Measurements from ENCODE around the gene KRT86.

Gene KRT86

DNA sequence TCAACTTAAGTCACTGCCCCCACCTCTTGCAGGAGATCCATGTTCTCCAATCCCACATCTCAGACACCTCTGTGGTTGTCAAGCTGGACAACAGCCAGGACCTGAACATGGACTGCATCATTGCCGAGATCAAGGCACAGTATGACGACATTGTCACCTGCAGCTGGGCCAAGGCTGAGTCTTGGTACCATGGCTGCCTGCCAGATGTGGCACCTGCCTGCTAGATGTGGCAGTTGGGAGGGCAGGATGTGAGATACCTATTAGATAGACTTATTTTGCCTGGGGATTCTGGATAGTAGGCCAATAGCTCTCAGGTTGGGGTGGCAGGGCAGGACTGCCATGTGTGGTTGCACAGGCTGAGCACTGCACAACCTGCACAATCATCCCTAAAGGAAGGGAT, 7.9 kb upstream of the KRT86 start:
- Histone ChIP-seq H3K27me3 (peaks cover 41% of the 10 kb centered on the region), H3K4me3 (ENCODE audit: low read depth in 1 of 2, low read length in 1 of 2) (no peak overlapping the region), H3K4me1 (ENCODE audit: control insufficient read depth in 1 of 2, insufficient read depth in 1 of 2, low read depth in 1 of 2, low read length in 1 of 2) (peaks cover 0 to 5% of the 10 kb centered on the region in 2 experiments), H3K9me3 (no peaks in the 10 kb centered on the region), H3K27ac (no peak overlapping the region), H3K36me3 (no peaks in the 10 kb centered on the region)
- TF ChIP-seq, protein P1, sequence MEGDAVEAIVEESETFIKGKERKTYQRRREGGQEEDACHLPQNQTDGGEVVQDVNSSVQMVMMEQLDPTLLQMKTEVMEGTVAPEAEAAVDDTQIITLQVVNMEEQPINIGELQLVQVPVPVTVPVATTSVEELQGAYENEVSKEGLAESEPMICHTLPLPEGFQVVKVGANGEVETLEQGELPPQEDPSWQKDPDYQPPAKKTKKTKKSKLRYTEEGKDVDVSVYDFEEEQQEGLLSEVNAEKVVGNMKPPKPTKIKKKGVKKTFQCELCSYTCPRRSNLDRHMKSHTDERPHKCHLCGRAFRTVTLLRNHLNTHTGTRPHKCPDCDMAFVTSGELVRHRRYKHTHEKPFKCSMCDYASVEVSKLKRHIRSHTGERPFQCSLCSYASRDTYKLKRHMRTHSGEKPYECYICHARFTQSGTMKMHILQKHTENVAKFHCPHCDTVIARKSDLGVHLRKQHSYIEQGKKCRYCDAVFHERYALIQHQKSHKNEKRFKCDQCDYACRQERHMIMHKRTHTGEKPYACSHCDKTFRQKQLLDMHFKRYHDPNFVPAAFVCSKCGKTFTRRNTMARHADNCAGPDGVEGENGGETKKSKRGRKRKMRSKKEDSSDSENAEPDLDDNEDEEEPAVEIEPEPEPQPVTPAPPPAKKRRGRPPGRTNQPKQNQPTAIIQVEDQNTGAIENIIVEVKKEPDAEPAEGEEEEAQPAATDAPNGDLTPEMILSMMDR (IDR thresholded peaks at IDR 0.05) = no peak

DNA sequence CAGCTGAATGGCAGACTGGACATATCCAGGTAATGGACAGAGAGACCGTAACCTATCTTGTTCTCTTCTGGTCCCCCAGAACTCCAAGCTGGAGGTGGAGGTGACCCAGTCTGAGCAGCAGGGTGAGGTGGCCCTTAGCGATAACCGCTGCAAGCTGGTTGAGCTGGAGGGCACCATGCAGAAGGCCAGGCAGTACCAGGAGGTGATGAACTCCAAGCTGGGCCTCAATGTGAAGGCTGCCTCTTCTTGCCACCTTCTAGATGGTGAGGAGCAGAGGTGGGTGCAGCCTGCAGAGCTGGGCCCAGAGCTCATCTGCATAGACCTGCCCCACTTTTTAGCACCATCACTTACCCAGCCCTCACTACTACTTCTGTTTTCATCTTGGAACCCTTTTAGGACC, 7.2 kb upstream of the KRT86 start:
- H3K9me3 ChIP-seq = no peaks in the 10 kb centered on the region
- no peaks in the 10 kb centered on the region for H3K36me3 ChIP-seq
- TF ChIP-seq, protein P1 (IDR thresholded peaks at IDR 0.05) = no peak
- peaks cover 34% of the 10 kb centered on the region for H3K27me3 ChIP-seq
- no peak overlapping the region for H3K27ac ChIP-seq
- H3K4me1 ChIP-seq (ENCODE audit: control insufficient read depth in 1 of 2, insufficient read depth in 1 of 2, low read depth in 1 of 2, low read length in 1 of 2) = peaks cover 0 to 5% of the 10 kb centered on the region in 2 experiments
- no peak overlapping the region for H3K4me3 ChIP-seq (ENCODE audit: low read depth in 1 of 2, low read length in 1 of 2)

DNA sequence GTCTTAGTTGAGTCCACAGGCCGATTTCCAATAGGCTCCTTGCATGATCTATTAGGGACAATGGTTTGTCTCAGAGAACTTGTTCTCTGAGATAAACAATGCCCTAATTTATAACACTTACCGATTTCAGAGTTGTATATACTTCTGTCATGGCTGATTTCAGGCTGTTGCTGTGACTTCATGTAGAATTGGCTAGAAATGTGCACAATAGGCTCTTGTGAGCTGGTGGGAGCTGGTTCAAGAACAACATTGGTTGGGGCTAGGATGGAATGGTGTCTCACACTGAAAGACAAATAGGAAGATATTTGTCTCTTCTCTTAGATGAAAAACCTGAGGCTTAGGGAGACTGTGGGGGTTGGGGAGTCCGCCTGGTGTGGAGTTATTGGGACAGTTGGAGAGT, 6.7 kb upstream of the KRT86 start:
- H3K4me3 ChIP-seq (ENCODE audit: low read depth in 1 of 2, low read length in 1 of 2) = no peak overlapping the region
- H3K9me3 ChIP-seq = no peaks in the 10 kb centered on the region
- TF ChIP-seq, protein P1 (IDR thresholded peaks at IDR 0.05) = no peak
- H3K4me1 ChIP-seq (ENCODE audit: control insufficient read depth in 1 of 2, insufficient read depth in 1 of 2, low read depth in 1 of 2, low read length in 1 of 2) = peaks cover 0 to 5% of the 10 kb centered on the region in 2 experiments
- H3K27ac ChIP-seq = no peak overlapping the region
- H3K27me3 ChIP-seq = peaks cover 34% of the 10 kb centered on the region
- no peaks in the 10 kb centered on the region for H3K36me3 ChIP-seq

DNA sequence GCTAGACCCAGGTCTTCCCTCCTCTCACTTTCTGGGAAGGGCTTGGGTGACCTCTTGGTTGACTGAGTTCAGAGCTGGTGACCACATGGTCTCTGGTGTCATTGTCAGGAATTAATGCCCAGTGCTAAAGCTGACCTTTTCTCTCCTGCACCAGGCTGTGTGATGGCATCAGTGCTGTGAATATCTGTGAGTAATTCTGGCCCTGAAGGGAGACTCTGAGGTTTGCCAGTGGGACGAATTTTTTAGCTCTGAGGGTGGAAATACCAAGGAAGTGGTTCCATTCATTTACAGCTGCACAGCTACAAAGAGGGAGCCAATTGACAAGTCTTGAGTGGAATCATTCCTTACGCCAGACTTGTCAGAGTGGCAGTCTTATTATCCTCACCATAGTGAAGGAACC, 6.2 kb upstream of the KRT86 start:
- no peak overlapping the region for H3K4me3 ChIP-seq (ENCODE audit: low read depth in 1 of 2, low read length in 1 of 2)
- no peaks in the 10 kb centered on the region for H3K36me3 ChIP-seq
- H3K27ac ChIP-seq = no peak overlapping the region
- TF ChIP-seq, protein P1 (IDR thresholded peaks at IDR 0.05) = no peak
- H3K9me3 ChIP-seq = no peaks in the 10 kb centered on the region
- H3K27me3 ChIP-seq = peaks cover 36% of the 10 kb centered on the region
- H3K4me1 ChIP-seq (ENCODE audit: control insufficient read depth in 1 of 2, insufficient read depth in 1 of 2, low read depth in 1 of 2, low read length in 1 of 2) = peaks cover 0 to 2% of the 10 kb centered on the region in 2 experiments

- H3K9me3 ChIP-seq = no peaks in the 10 kb centered on the region
- no peaks in the 10 kb centered on the region for H3K4me1 ChIP-seq (ENCODE audit: control insufficient read depth in 1 of 2, insufficient read depth in 1 of 2, low read depth in 1 of 2, low read length in 1 of 2)
- peaks cover 45% of the 10 kb centered on the region for H3K27me3 ChIP-seq
- no peak overlapping the region for H3K4me3 ChIP-seq (ENCODE audit: low read depth in 1 of 2, low read length in 1 of 2)
- no peaks in the 10 kb centered on the region for H3K36me3 ChIP-seq
- H3K27ac ChIP-seq = no peak overlapping the region
- TF ChIP-seq, protein P1 (IDR thresholded peaks at IDR 0.05) = no peak
Observed at GRCh38 chr12:52270541-52271070, 3.8 kb upstream of the KRT86 start.

DNA sequence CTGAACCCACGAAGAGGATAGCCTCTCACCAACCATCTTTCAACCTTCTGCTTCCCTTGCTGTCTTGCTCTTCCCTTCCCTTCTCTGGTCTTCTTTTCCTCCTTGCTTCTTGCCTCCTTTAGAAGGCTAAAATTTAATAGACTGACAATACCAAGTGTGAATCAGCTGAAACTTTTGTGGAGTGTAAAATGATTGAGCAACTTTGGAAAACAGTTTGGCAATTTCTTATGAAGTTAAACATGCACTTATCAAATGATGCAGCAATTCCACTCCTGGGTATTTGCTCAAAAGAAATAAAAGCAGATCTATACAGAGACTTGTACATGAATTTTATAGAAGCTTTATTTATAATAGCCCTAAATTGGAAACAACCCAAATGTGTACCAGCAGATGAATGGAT, 3.3 kb upstream of the KRT86 start:
- Histone ChIP-seq H3K4me3 (ENCODE audit: low read depth in 1 of 2, low read length in 1 of 2) (no peak overlapping the region), H3K27ac (no peak overlapping the region), H3K27me3 (peaks cover 50% of the 10 kb centered on the region), H3K36me3 (no peaks in the 10 kb centered on the region), H3K4me1 (ENCODE audit: control insufficient read depth in 1 of 2, insufficient read depth in 1 of 2, low read depth in 1 of 2, low read length in 1 of 2) (no peaks in the 10 kb centered on the region), H3K9me3 (no peaks in the 10 kb centered on the region)
- TF ChIP-seq, protein P1 (IDR thresholded peaks at IDR 0.05) = no peak
